Measurements from ENCODE around the gene GFOD1.

- no peak for TF ChIP-seq POLR2AphosphoS5 (IDR thresholded peaks at IDR 0.05)
- no peak for TF ChIP-seq CTCF (IDR thresholded peaks at IDR 0.05)
- no peak for TF ChIP-seq POLR2A (IDR thresholded peaks at IDR 0.05)
Observed at GRCh38 chr6:13364842-13365241, 122.6 kb downstream of the GFOD1 start.
